Neural cell (in vitro differentiated cells): ENCODE data around the gene PSENEN. TPM values are rescaled to one million over a fixed set of nuclear protein-coding genes. Genes with fewer than 3 reads are reported as not detected.

Experiments used
- H2AFZ ChIP-seq: fragments of 200-600, 300-800 bp; sonication (generic), shearing (Covaris generic); 2 replicates; pipeline ENCODE4 v1.6.0; 2014; ENCODE audit warnings: low read depth, mild to moderate bottlenecking, antibody characterized with exemption, low read length, moderate library complexity
- H3F3A ChIP-seq: fragments of 200-600 bp; shearing (Covaris generic); 2 replicates; pipeline ENCODE4 v1.6.1; 2016; ENCODE audit warnings: mild to moderate bottlenecking, moderate library complexity, mixed read lengths, antibody characterized with exemption, low read length; ENCODE audit not compliant: insufficient read depth, poor library complexity, severe bottlenecking
- H3K27ac ChIP-seq: fragments of 200-600, 300-800 bp; sonication (generic), shearing (Covaris generic); 2 replicates; pipeline ENCODE4 v1.5.1; 2014; ENCODE audit warnings: mild to moderate bottlenecking, low read length, moderate library complexity
- H3K27me3 ChIP-seq: fragments of 300-800, 200-600 bp; sonication (generic), shearing (Covaris generic); 2 replicates; pipeline ENCODE4 v1.6.0; 2014; ENCODE audit warnings: mild to moderate bottlenecking, low read depth, low read length, moderate library complexity; ENCODE audit not compliant: insufficient read depth
- H3K36me3 ChIP-seq: fragments of 300-800, 200-600 bp; sonication (generic), shearing (Covaris generic); 2 replicates; pipeline ENCODE4 v1.5.1; 2014; ENCODE audit warnings: mild to moderate bottlenecking, antibody characterized with exemption, low read length, moderate library complexity; ENCODE audit not compliant: insufficient read depth
- H3K4me2 ChIP-seq: fragments of 300-800, 200-600 bp; sonication (generic), shearing (Covaris generic); 2 replicates; pipeline ENCODE4 v1.6.0; 2014; ENCODE audit warnings: mild to moderate bottlenecking, low read length
- H3K4me3 ChIP-seq: fragments of 300-800, 200-600 bp; sonication (generic), shearing (Covaris generic); 2 replicates; pipeline ENCODE4 v1.5.1; 2014; ENCODE audit warnings: mild to moderate bottlenecking, low read length, moderate library complexity
- H3K79me2 ChIP-seq: fragments of 200-600 bp; shearing (Covaris generic); replicated peaks from 2 replicates; pipeline ENCODE4 v1.6.0; 2014; ENCODE audit warnings: mild to moderate bottlenecking, low read length, moderate library complexity; ENCODE audit not compliant: insufficient read depth
- H3K9ac ChIP-seq: fragments of 300-800, 200-600 bp; sonication (generic), shearing (Covaris generic); 2 replicates; pipeline ENCODE4 v1.6.1; 2016; ENCODE audit warnings: mild to moderate bottlenecking, low read length, mixed read lengths
- H3K9me2 ChIP-seq: fragments of 200-600 bp; shearing (Covaris generic); 2 replicates; pipeline ENCODE4 v1.6.1; 2016; ENCODE audit warnings: mild to moderate bottlenecking, low read length, mixed read lengths; ENCODE audit not compliant: insufficient read depth
- H3K9me3 ChIP-seq: fragments of 200-600, 300-800 bp; sonication (generic), shearing (Covaris generic); 2 replicates; pipeline ENCODE4 v1.6.1; 2016; ENCODE audit warnings: mild to moderate bottlenecking, mixed run types, low read length, moderate library complexity, mixed read lengths
- H4K20me1 ChIP-seq: fragments of 200-600 bp; shearing (Covaris generic); 2 replicates; pipeline ENCODE4 v1.6.1; 2016; ENCODE audit warnings: mild to moderate bottlenecking, mixed run types; ENCODE audit not compliant: insufficient read depth
- CTCF ChIP-seq: fragments of 450-650 bp; IDR thresholded peaks from 2 replicates; pipeline ENCODE4 v1.5.1; 2014; ENCODE audit warnings: antibody characterized with exemption, mild to moderate bottlenecking, moderate library complexity; ENCODE audit not compliant: poor library complexity, severe bottlenecking
- EP300 ChIP-seq: fragments of 450-650 bp; conservative IDR thresholded peaks from 2 replicates; pipeline ENCODE4 v1.6.1; 2014; ENCODE audit warnings: antibody characterized with exemption, mild to moderate bottlenecking, moderate library complexity; ENCODE audit not compliant: poor library complexity, severe bottlenecking
- EZH2 ChIP-seq: fragments of 200-600, 300-800 bp; shearing (Covaris generic), sonication (generic); IDR thresholded peaks from 2 replicates; pipeline ENCODE4 v1.6.1; 2014; ENCODE audit warnings: antibody characterized with exemption, low read length, borderline replicate concordance, mild to moderate bottlenecking; ENCODE audit not compliant: insufficient read depth, poor library complexity, severe bottlenecking
- MXI1 ChIP-seq: fragments of 450-650 bp; conservative IDR thresholded peaks from 2 replicates; pipeline ENCODE4 v1.6.1; 2014; ENCODE audit warnings: antibody characterized with exemption, mild to moderate bottlenecking; ENCODE audit not compliant: poor library complexity, severe bottlenecking
- POLR2AphosphoS5 ChIP-seq: IDR thresholded peaks from 2 replicates; pipeline ENCODE4 v1.6.1; 2012
- RAD21 ChIP-seq: fragments of 450-650 bp; conservative IDR thresholded peaks from 2 replicates; pipeline ENCODE4 v1.6.1; 2014; ENCODE audit warnings: antibody characterized with exemption, mild to moderate bottlenecking, moderate library complexity
- REST ChIP-seq: IDR thresholded peaks from 2 replicates; pipeline ENCODE4 v1.6.1; 2012; ENCODE audit warnings: borderline replicate concordance
- SMC3 ChIP-seq: fragments of 450-650 bp; conservative IDR thresholded peaks from 2 replicates; pipeline ENCODE4 v1.6.1; 2014; ENCODE audit warnings: antibody characterized with exemption, mild to moderate bottlenecking, moderate library complexity; ENCODE audit not compliant: poor library complexity
- TAF1 ChIP-seq: IDR thresholded peaks from 2 replicates; pipeline ENCODE4 v1.6.1; 2012; ENCODE audit warnings: low read depth
- polyA minus RNA-seq: library from RNA; depleted of rRNA, polyadenylated mRNA; stranded (reverse); fragments of >200 nt; gene quantifications from 2 replicates; pipeline ENCODE4 v1.2.3, GENCODE V29; 2014
- polyA plus RNA-seq: library from polyadenylated mRNA; depleted of rRNA; stranded (reverse); fragments of >200 nt; gene quantifications from 2 replicates; pipeline ENCODE4 v1.2.3, GENCODE V29; 2014

PSENEN gene
- polyA plus RNA-seq = 46.2 and 46.7 TPM in 2 replicates
- 18.0 and 22.3 TPM in 2 replicates for polyA minus RNA-seq

- no peaks in the 10 kb centered on the region for H4K20me1 ChIP-seq
- H3K27me3 ChIP-seq = no peaks in the 10 kb centered on the region
- H3K36me3 ChIP-seq = no peaks in the 10 kb centered on the region
- H2AFZ ChIP-seq = peak within 1 kb of the TSS; percentile 71
- H3F3A ChIP-seq = no peaks in the 10 kb centered on the region
- TF ChIP-seq EP300 (no peak), MXI1 (peak; percentile 3), POLR2AphosphoS5 (peak; percentile 82), SMC3 (no peak)
- peak within 1 kb of the TSS; percentile 91 for H3K4me2 ChIP-seq
- peak within 1 kb of the TSS; percentile 98 for H3K27ac ChIP-seq
- peaks cover 22% of the 10 kb centered on the region for H3K79me2 ChIP-seq
- H3K9me3 ChIP-seq = no peaks in the 10 kb centered on the region
- H3K9me2 ChIP-seq = no peaks in the 10 kb centered on the region
- H3K9ac ChIP-seq = peak within 1 kb of the TSS; percentile 94
- H3K4me3 ChIP-seq = peak within 1 kb of the TSS; percentile 94
Observed at GRCh38 chr19:35745328-35746086, at the start of gene PSENEN, which contains the start of gene U2AF1L4. Gene PSENEN, plus strand, starts transcription at chr19:35745651. Its CDS starts 280 bp downstream, at chr19:35745931. Gene U2AF1L4, minus strand, starts transcription at chr19:35745418. Its CDS starts 27 bp downstream, at chr19:35745391.

GRCh38 chr19:35695895-35696422 lies 49.5 kb upstream of the PSENEN start:
- Histone ChIP-seq H3K27me3 (no peaks in the 10 kb centered on the region), H3F3A (no peaks in the 10 kb centered on the region), H3K4me3 (no peak overlapping the region), H4K20me1 (no peaks in the 10 kb centered on the region), H3K4me2 (no peak overlapping the region), H3K36me3 (no peaks in the 10 kb centered on the region), H3K9ac (no peak overlapping the region), H3K79me2 (no peaks in the 10 kb centered on the region), H2AFZ (no peak overlapping the region), H3K9me2 (no peaks in the 10 kb centered on the region), H3K9me3 (no peaks in the 10 kb centered on the region), H3K27ac (no peak overlapping the region)
- TF ChIP-seq EZH2 (no peak), MXI1 (no peak), POLR2AphosphoS5 (no peak), SMC3 (no peak), TAF1 (no peak), CTCF (no peak), RAD21 (no peak), REST (no peak), EP300 (no peak)
